Peyer's patch (tissue), 4 donors: Measurements from ENCODE around the gene PEX16. TPM values are rescaled to one million over a fixed set of nuclear protein-coding genes. Genes with fewer than 3 reads are reported as not detected.
A peak's percentile ranks its signal among the peaks of the same experiment; 100 is the strongest.

ENCODE experiments used
- DNase-seq, 3 donors: peaks; one replicate each; pipeline ENCODE4 v3.0.0-alpha.2; 2017 to 2019
- H3K27ac ChIP-seq, 4 donors: fragments of 200-600 bp; sonication (generic); one replicate each; pipeline ENCODE4 v1.5.1; 2016 to 2019
- H3K27me3 ChIP-seq, 2 donors: fragments of 200-600 bp; sonication (generic); one replicate each; pipeline ENCODE4 v1.5.1; 2019
- H3K36me3 ChIP-seq, 3 donors: fragments of 200-600 bp; sonication (generic); one replicate each; pipeline ENCODE4 v1.5.1; 2016 to 2019
- H3K4me1 ChIP-seq, 4 donors: fragments of 200-600 bp; sonication (generic); one replicate each; pipeline ENCODE4 v1.5.1; 2016 to 2019
- H3K4me3 ChIP-seq, 4 donors: fragments of 200-600 bp; sonication (generic); 1 replicate in 3 of 4; 2 replicates in 1 of 4; pipeline ENCODE4 v1.5.1; 2016 to 2019; ENCODE audit warnings: mild to moderate bottlenecking in 1 of 4
- H3K9me3 ChIP-seq, 4 donors: fragments of 200-600 bp; sonication (generic); one replicate each; pipeline ENCODE4 v1.5.1; 2016 to 2019; ENCODE audit warnings: mild to moderate bottlenecking in 1 of 4
- CTCF ChIP-seq, 6 experiments: fragments of 450-650 bp in 4 of 6; fragments of 200-600 bp in 2 of 6; sonication (generic) in 1 of 6; IDR thresholded peaks; one replicate each; pipeline ENCODE4 v1.5.1; 2017 to 2019; ENCODE audit warnings: antibody characterized with exemption in 6 of 6, mild to moderate bottlenecking in 3 of 6, moderate library complexity in 1 of 6
- POLR2A ChIP-seq, 2 donors: fragments of 450-650 bp; IDR thresholded peaks; one replicate each; pipeline ENCODE4 v1.5.1; 2017; ENCODE audit warnings: antibody characterized with exemption in 2 of 2, mild to moderate bottlenecking in 2 of 2, moderate library complexity in 2 of 2
- total RNA-seq, 4 donors: library from RNA; depleted of rRNA; stranded (reverse); fragments of >200 nt; gene quantifications; one replicate each; pipeline ENCODE4 v1.1.0, GENCODE V29; 2016

PEX16 gene
- total RNA-seq, 4 donors from 2014 or later = 46.2 to 66.8 (median 63.0) TPM

GRCh38 chr11:45917286-45917622, 423 bp downstream of the PEX16 start:
- peak overlapping the region; percentile 75 to 95 (median 81) for H3K4me3 ChIP-seq
- peaks cover 1 to 21% (median 12%) of the 10 kb centered on the region in 4 donors for H3K4me1 ChIP-seq
- no peaks in the 10 kb centered on the region for H3K9me3 ChIP-seq
- H3K27me3 ChIP-seq = peaks cover 0 to 10% of the 10 kb centered on the region in 2 donors
- no peak for TF ChIP-seq CTCF (IDR thresholded peaks at IDR 0.05)
- TF ChIP-seq POLR2A (IDR thresholded peaks at IDR 0.05) = no peak
- DNase-seq = no peak
- H3K36me3 ChIP-seq = peaks cover 0 to 39% (median 0%) of the 10 kb centered on the region in 3 donors
- peak overlapping the region; percentile 87 to 97 (median 88) for H3K27ac ChIP-seq

- H3K27ac ChIP-seq = no peak overlapping the region
- H3K4me3 ChIP-seq = no peak overlapping the region
- no peaks in the 10 kb centered on the region for H3K9me3 ChIP-seq
- peaks cover 0 to 57% (median 0%) of the 10 kb centered on the region in 3 donors for H3K36me3 ChIP-seq
- no peaks in the 10 kb centered on the region for H3K27me3 ChIP-seq
- H3K4me1 ChIP-seq = peaks cover 0 to 15% (median 6%) of the 10 kb centered on the region in 4 donors
- no peak for DNase-seq
- TF ChIP-seq CTCF (IDR thresholded peaks at IDR 0.05) = no peak
- no peak for TF ChIP-seq POLR2A (IDR thresholded peaks at IDR 0.05)
Measured at GRCh38 chr11:45915446-45915845, 2.2 kb downstream of the PEX16 start.

- Histone ChIP-seq H3K4me1 (peaks cover 0 to 15% (median 4%) of the 10 kb centered on the region in 4 donors), H3K9me3 (no peaks in the 10 kb centered on the region), H3K36me3 (peaks cover 0 to 70% (median 0%) of the 10 kb centered on the region in 3 donors), H3K27me3 (no peaks in the 10 kb centered on the region), H3K27ac (no peak overlapping the region), H3K4me3 (no peak overlapping the region)
- TF ChIP-seq POLR2A (IDR thresholded peaks at IDR 0.05) = no peak
- TF ChIP-seq CTCF (IDR thresholded peaks at IDR 0.05) = no peak
- DNase-seq = no peak
Measured at GRCh38 chr11:45913942-45914635, 3.6 kb downstream of the PEX16 start.

GRCh38 chr11:45913514-45913913, 4.2 kb downstream of the PEX16 start:
- H3K36me3 ChIP-seq = peaks cover 0 to 72% (median 0%) of the 10 kb centered on the region in 3 donors
- TF ChIP-seq CTCF (IDR thresholded peaks at IDR 0.05) (no peak), POLR2A (IDR thresholded peaks at IDR 0.05) (no peak)
- no peak overlapping the region for H3K27ac ChIP-seq
- DNase-seq = no peak
- no peak overlapping the region for H3K4me3 ChIP-seq
- peaks cover 0 to 15% (median 3%) of the 10 kb centered on the region in 4 donors for H3K4me1 ChIP-seq
- no peaks in the 10 kb centered on the region for H3K27me3 ChIP-seq
- no peaks in the 10 kb centered on the region for H3K9me3 ChIP-seq

GRCh38 chr11:45910623-45911022, 7.1 kb downstream of the PEX16 start:
- no peak for DNase-seq
- H3K27ac ChIP-seq = no peak overlapping the region
- no peaks in the 10 kb centered on the region for H3K9me3 ChIP-seq
- TF ChIP-seq POLR2A (IDR thresholded peaks at IDR 0.05) (no peak), CTCF (IDR thresholded peaks at IDR 0.05) (no peak)
- H3K4me1 ChIP-seq = peaks cover 0 to 14% (median 0%) of the 10 kb centered on the region in 4 donors
- peaks cover 0 to 66% (median 0%) of the 10 kb centered on the region in 3 donors for H3K36me3 ChIP-seq
- no peak overlapping the region for H3K4me3 ChIP-seq
- H3K27me3 ChIP-seq = no peaks in the 10 kb centered on the region
